ENCODE results near the gene PARD3.

DNA sequence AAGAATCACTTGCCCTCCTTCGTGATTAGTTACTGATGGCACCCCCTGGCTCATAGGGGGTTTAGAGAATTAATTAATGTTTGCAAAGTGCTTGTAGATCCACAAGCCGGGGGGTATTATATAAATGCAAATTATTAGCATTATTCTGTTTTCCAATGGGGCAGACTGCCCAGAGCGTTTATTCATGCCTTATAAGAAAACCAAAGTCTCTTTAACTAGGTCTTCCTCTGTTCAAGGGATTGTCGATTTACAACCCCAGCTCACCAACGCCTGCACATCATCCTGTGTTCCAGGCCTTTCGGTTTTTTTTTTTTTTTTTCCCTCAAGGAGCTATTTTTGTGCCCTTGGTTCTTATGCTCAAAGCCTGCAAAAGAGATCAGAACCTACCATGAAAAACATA lies 630.7 kb downstream of the PARD3 start:
- no peak for TF ChIP-seq POLR2A (IDR thresholded peaks at IDR 0.05; ENCODE audit: low read depth, low read length)
- no peak for TF ChIP-seq EZH2 (IDR thresholded peaks at IDR 0.05; ENCODE audit: borderline replicate concordance, low read depth, low read length, severe bottlenecking)
- TF ChIP-seq, protein P1, sequence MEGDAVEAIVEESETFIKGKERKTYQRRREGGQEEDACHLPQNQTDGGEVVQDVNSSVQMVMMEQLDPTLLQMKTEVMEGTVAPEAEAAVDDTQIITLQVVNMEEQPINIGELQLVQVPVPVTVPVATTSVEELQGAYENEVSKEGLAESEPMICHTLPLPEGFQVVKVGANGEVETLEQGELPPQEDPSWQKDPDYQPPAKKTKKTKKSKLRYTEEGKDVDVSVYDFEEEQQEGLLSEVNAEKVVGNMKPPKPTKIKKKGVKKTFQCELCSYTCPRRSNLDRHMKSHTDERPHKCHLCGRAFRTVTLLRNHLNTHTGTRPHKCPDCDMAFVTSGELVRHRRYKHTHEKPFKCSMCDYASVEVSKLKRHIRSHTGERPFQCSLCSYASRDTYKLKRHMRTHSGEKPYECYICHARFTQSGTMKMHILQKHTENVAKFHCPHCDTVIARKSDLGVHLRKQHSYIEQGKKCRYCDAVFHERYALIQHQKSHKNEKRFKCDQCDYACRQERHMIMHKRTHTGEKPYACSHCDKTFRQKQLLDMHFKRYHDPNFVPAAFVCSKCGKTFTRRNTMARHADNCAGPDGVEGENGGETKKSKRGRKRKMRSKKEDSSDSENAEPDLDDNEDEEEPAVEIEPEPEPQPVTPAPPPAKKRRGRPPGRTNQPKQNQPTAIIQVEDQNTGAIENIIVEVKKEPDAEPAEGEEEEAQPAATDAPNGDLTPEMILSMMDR (IDR thresholded peaks at IDR 0.05; ENCODE audit: extremely low read depth in 1 of 2, insufficient read depth in 1 of 2, low read depth in 1 of 2, low read length in 2 of 2), result no peak
- TF ChIP-seq MYC (IDR thresholded peaks at IDR 0.05; ENCODE audit: low read depth, low read length), result no peak
- TF ChIP-seq POLR2AphosphoS5 (IDR thresholded peaks at IDR 0.05; ENCODE audit: insufficient read depth, low read depth, low read length), result no peak
- no peak for TF ChIP-seq JUN (IDR thresholded peaks at IDR 0.05; ENCODE audit: borderline replicate concordance, insufficient read depth, insufficient read length, low read depth)
